ENCODE results near the gene LRRC40.
A peak's percentile ranks its signal among the peaks of the same experiment; 100 is the strongest.

LRRC40 gene

GRCh38 chr1:70140894-70141293, 64.5 kb downstream of the LRRC40 start:
- POLR2A ChIA-PET, result no interaction called here

GRCh38 chr1:70140343-70140742, 65.0 kb downstream of the LRRC40 start:
- DNase-seq, result peak; percentile 10 to 57 (median 49)
- Histone ChIP-seq H3K9me3 (ENCODE audit: control extremely low read depth in 1 of 5, control insufficient read depth in 4 of 5, insufficient read depth in 2 of 5, low read depth in 1 of 5, low read length in 4 of 5) (no peaks in the 10 kb centered on the region), H3K27ac (ENCODE audit: insufficient read depth in 1 of 2, low read depth in 1 of 2, low read length in 2 of 2, poor library complexity in 1 of 2, severe bottlenecking in 2 of 2) (no peak overlapping the region), H3K36me3 (ENCODE audit: control insufficient read depth in 4 of 4, insufficient read depth in 4 of 4, low read length in 3 of 4) (no peaks in the 10 kb centered on the region), H3K4me3 (ENCODE audit: control insufficient read depth in 1 of 7, extremely low read depth in 1 of 7, insufficient read depth in 4 of 7, low read depth in 2 of 7, low read length in 6 of 7) (no peak overlapping the region), H3K4me1 (ENCODE audit: control extremely low read depth in 1 of 4, control insufficient read depth in 4 of 4, insufficient read depth in 4 of 4, low read length in 3 of 4) (peaks cover 0 to 2% (median 0%) of the 10 kb centered on the region in 4 experiments), H3K27me3 (replicated peaks in 2 of 5; ENCODE audit: control insufficient read depth in 4 of 5, insufficient read depth in 5 of 5, low read length in 4 of 5) (peaks cover 0 to 2% (median 0%) of the 10 kb centered on the region in 5 experiments)
- ChIA-PET POLR2A (no interaction called here), CTCF (interaction anchor here (3.4 kb wide), 1 partner anchor 9 kb away, joined by 10 read pairs; no protein-coding TSS in a partner anchor)

More at GRCh38 chr1:70140894-70141293, 64.5 kb downstream of the LRRC40 start:
- Histone ChIP-seq H3K27me3 (replicated peaks in 2 of 5; ENCODE audit: control insufficient read depth in 4 of 5, insufficient read depth in 5 of 5, low read length in 4 of 5) (peaks cover 0 to 2% (median 0%) of the 10 kb centered on the region in 5 experiments), H3K4me3 (ENCODE audit: control insufficient read depth in 1 of 7, extremely low read depth in 1 of 7, insufficient read depth in 4 of 7, low read depth in 2 of 7, low read length in 6 of 7) (no peak overlapping the region), H3K27ac (ENCODE audit: insufficient read depth in 1 of 2, low read depth in 1 of 2, low read length in 2 of 2, poor library complexity in 1 of 2, severe bottlenecking in 2 of 2) (no peak overlapping the region), H3K4me1 (ENCODE audit: control extremely low read depth in 1 of 4, control insufficient read depth in 4 of 4, insufficient read depth in 4 of 4, low read length in 3 of 4) (peaks cover 0 to 2% (median 0%) of the 10 kb centered on the region in 4 experiments), H3K36me3 (ENCODE audit: control insufficient read depth in 4 of 4, insufficient read depth in 4 of 4, low read length in 3 of 4) (no peaks in the 10 kb centered on the region), H3K9me3 (ENCODE audit: control extremely low read depth in 1 of 5, control insufficient read depth in 4 of 5, insufficient read depth in 2 of 5, low read depth in 1 of 5, low read length in 4 of 5) (no peaks in the 10 kb centered on the region)
- CTCF ChIA-PET, result interaction anchor here (3.4 kb wide), 1 partner anchor 9 kb away, joined by 10 read pairs; no protein-coding TSS in a partner anchor
- 94% methylated on average over 2 of the region's 3 CpGs for WGBS (ENCODE audit: insufficient coverage)
- DNase-seq, result no peak

- no peak for DNase-seq
- Histone ChIP-seq H3K36me3 (ENCODE audit: control insufficient read depth in 4 of 4, insufficient read depth in 4 of 4, low read length in 3 of 4) (no peaks in the 10 kb centered on the region), H3K27me3 (replicated peaks in 2 of 5; ENCODE audit: control insufficient read depth in 4 of 5, insufficient read depth in 5 of 5, low read length in 4 of 5) (peaks cover 0 to 2% (median 0%) of the 10 kb centered on the region in 5 experiments), H3K4me1 (ENCODE audit: control extremely low read depth in 1 of 4, control insufficient read depth in 4 of 4, insufficient read depth in 4 of 4, low read length in 3 of 4) (no peaks in the 10 kb centered on the region), H3K9me3 (ENCODE audit: control extremely low read depth in 1 of 5, control insufficient read depth in 4 of 5, insufficient read depth in 2 of 5, low read depth in 1 of 5, low read length in 4 of 5) (no peaks in the 10 kb centered on the region), H3K4me3 (ENCODE audit: control insufficient read depth in 1 of 7, extremely low read depth in 1 of 7, insufficient read depth in 4 of 7, low read depth in 2 of 7, low read length in 6 of 7) (no peak overlapping the region), H3K27ac (ENCODE audit: insufficient read depth in 1 of 2, low read depth in 1 of 2, low read length in 2 of 2, poor library complexity in 1 of 2, severe bottlenecking in 2 of 2) (no peak overlapping the region)
- 100% methylated on average over 1 of the region's 3 CpGs for WGBS (ENCODE audit: insufficient coverage)
- POLR2A ChIA-PET, result no interaction called here
- CTCF ChIA-PET, result interaction anchor here (1.2 to 1.8 kb wide), 4 partner anchors 9 to 916 kb away, joined by 4 to 5 read pairs (median 4); no protein-coding TSS in a partner anchor
Measured at GRCh38 chr1:70134148-70134547, 71.2 kb downstream of the LRRC40 start.

GRCh38 chr1:70117046-70117445, 88.3 kb downstream of the LRRC40 start:
- CTCF ChIA-PET, result interaction anchor here (1.3 kb wide), 1 partner anchor 14 kb away, joined by 3 read pairs; no protein-coding TSS in a partner anchor
- DNase-seq, result no peak
- no peaks in the 10 kb centered on the region for H3K4me1 ChIP-seq (ENCODE audit: control extremely low read depth in 1 of 4, control insufficient read depth in 4 of 4, insufficient read depth in 4 of 4, low read length in 3 of 4)
- H3K4me3 ChIP-seq (ENCODE audit: control insufficient read depth in 1 of 7, extremely low read depth in 1 of 7, insufficient read depth in 4 of 7, low read depth in 2 of 7, low read length in 6 of 7), result no peak overlapping the region
- H3K36me3 ChIP-seq (ENCODE audit: control insufficient read depth in 4 of 4, insufficient read depth in 4 of 4, low read length in 3 of 4), result no peaks in the 10 kb centered on the region
- H3K27ac ChIP-seq (ENCODE audit: insufficient read depth in 1 of 2, low read depth in 1 of 2, low read length in 2 of 2, poor library complexity in 1 of 2, severe bottlenecking in 2 of 2), result no peak overlapping the region
- H3K9me3 ChIP-seq (ENCODE audit: control extremely low read depth in 1 of 5, control insufficient read depth in 4 of 5, insufficient read depth in 2 of 5, low read depth in 1 of 5, low read length in 4 of 5), result peaks cover 0 to 2% (median 0%) of the 10 kb centered on the region in 5 experiments
- H3K27me3 ChIP-seq (replicated peaks in 2 of 5; ENCODE audit: control insufficient read depth in 4 of 5, insufficient read depth in 5 of 5, low read length in 4 of 5), result no peaks in the 10 kb centered on the region
- POLR2A ChIA-PET, result no interaction called here

- H3K4me1 ChIP-seq (ENCODE audit: control extremely low read depth in 1 of 4, control insufficient read depth in 4 of 4, insufficient read depth in 4 of 4, low read length in 3 of 4), result no peaks in the 10 kb centered on the region
- no peak for DNase-seq
- H3K4me3 ChIP-seq (ENCODE audit: control insufficient read depth in 1 of 7, extremely low read depth in 1 of 7, insufficient read depth in 4 of 7, low read depth in 2 of 7, low read length in 6 of 7), result no peak overlapping the region
- H3K36me3 ChIP-seq (ENCODE audit: control insufficient read depth in 4 of 4, insufficient read depth in 4 of 4, low read length in 3 of 4), result no peaks in the 10 kb centered on the region
- H3K27ac ChIP-seq (ENCODE audit: insufficient read depth in 1 of 2, low read depth in 1 of 2, low read length in 2 of 2, poor library complexity in 1 of 2, severe bottlenecking in 2 of 2), result no peak overlapping the region
- WGBS (ENCODE audit: insufficient coverage), result no CpG with 5 or more reads among the region's 3 CpGs
- POLR2A ChIA-PET, result no interaction called here
- CTCF ChIA-PET, result interaction anchor here (0.7 kb wide), 1 partner anchor 26 kb away, joined by 3 read pairs; no protein-coding TSS in a partner anchor
- no peaks in the 10 kb centered on the region for H3K27me3 ChIP-seq (replicated peaks in 2 of 5; ENCODE audit: control insufficient read depth in 4 of 5, insufficient read depth in 5 of 5, low read length in 4 of 5)
- peaks cover 0 to 2% (median 0%) of the 10 kb centered on the region in 5 experiments for H3K9me3 ChIP-seq (ENCODE audit: control extremely low read depth in 1 of 5, control insufficient read depth in 4 of 5, insufficient read depth in 2 of 5, low read depth in 1 of 5, low read length in 4 of 5)
Measured at GRCh38 chr1:70115315-70115714, 90.1 kb downstream of the LRRC40 start.

GRCh38 chr1:70112838-70113237, 92.5 kb downstream of the LRRC40 start:
- 95% methylated on average over 4 of the region's 5 CpGs for WGBS (ENCODE audit: insufficient coverage)
- H3K27me3 ChIP-seq (replicated peaks in 2 of 5; ENCODE audit: control insufficient read depth in 4 of 5, insufficient read depth in 5 of 5, low read length in 4 of 5), result no peaks in the 10 kb centered on the region
- no peak for DNase-seq
- no peak overlapping the region for H3K27ac ChIP-seq (ENCODE audit: insufficient read depth in 1 of 2, low read depth in 1 of 2, low read length in 2 of 2, poor library complexity in 1 of 2, severe bottlenecking in 2 of 2)
- no peak overlapping the region for H3K4me3 ChIP-seq (ENCODE audit: control insufficient read depth in 1 of 7, extremely low read depth in 1 of 7, insufficient read depth in 4 of 7, low read depth in 2 of 7, low read length in 6 of 7)
- H3K9me3 ChIP-seq (ENCODE audit: control extremely low read depth in 1 of 5, control insufficient read depth in 4 of 5, insufficient read depth in 2 of 5, low read depth in 1 of 5, low read length in 4 of 5), result no peaks in the 10 kb centered on the region
- POLR2A ChIA-PET, result no interaction called here
- CTCF ChIA-PET, result no interaction called here
- no peaks in the 10 kb centered on the region for H3K36me3 ChIP-seq (ENCODE audit: control insufficient read depth in 4 of 4, insufficient read depth in 4 of 4, low read length in 3 of 4)
- no peaks in the 10 kb centered on the region for H3K4me1 ChIP-seq (ENCODE audit: control extremely low read depth in 1 of 4, control insufficient read depth in 4 of 4, insufficient read depth in 4 of 4, low read length in 3 of 4)

GRCh38 chr1:70109241-70109640, 96.1 kb downstream of the LRRC40 start:
- no peak for DNase-seq
- H3K9me3 ChIP-seq (ENCODE audit: control extremely low read depth in 1 of 5, control insufficient read depth in 4 of 5, insufficient read depth in 2 of 5, low read depth in 1 of 5, low read length in 4 of 5), result no peaks in the 10 kb centered on the region
- CTCF ChIA-PET, result interaction anchor here (1.3 kb wide), 1 partner anchor 18 kb away, joined by 4 read pairs; no protein-coding TSS in a partner anchor
- no peak overlapping the region for H3K27ac ChIP-seq (ENCODE audit: insufficient read depth in 1 of 2, low read depth in 1 of 2, low read length in 2 of 2, poor library complexity in 1 of 2, severe bottlenecking in 2 of 2)
- no peaks in the 10 kb centered on the region for H3K27me3 ChIP-seq (replicated peaks in 2 of 5; ENCODE audit: control insufficient read depth in 4 of 5, insufficient read depth in 5 of 5, low read length in 4 of 5)
- H3K4me3 ChIP-seq (ENCODE audit: control insufficient read depth in 1 of 7, extremely low read depth in 1 of 7, insufficient read depth in 4 of 7, low read depth in 2 of 7, low read length in 6 of 7), result no peak overlapping the region
- no peaks in the 10 kb centered on the region for H3K4me1 ChIP-seq (ENCODE audit: control extremely low read depth in 1 of 4, control insufficient read depth in 4 of 4, insufficient read depth in 4 of 4, low read length in 3 of 4)
- WGBS (ENCODE audit: insufficient coverage), result 100% methylated on average over 5 of the region's 5 CpGs
- POLR2A ChIA-PET, result no interaction called here
- H3K36me3 ChIP-seq (ENCODE audit: control insufficient read depth in 4 of 4, insufficient read depth in 4 of 4, low read length in 3 of 4), result no peaks in the 10 kb centered on the region

Measured in common myeloid progenitor, CD34-positive (primary cell).